Right renal cortex interstitium (tissue), 3 donors: Measurements from ENCODE around the gene ISX. TPM values are rescaled to one million over a fixed set of nuclear protein-coding genes. Genes with fewer than 3 reads are reported as not detected.
A peak's percentile ranks its signal among the peaks of the same experiment; 100 is the strongest.
"Not testable (repeated sequence)": the region's sequence is repeated elsewhere in the genome, so short reads cannot be mapped to it uniquely, and the experiment has no call there.

Experiments
- DNase-seq, 3 donors: peaks; one replicate each; pipeline ENCODE4 v3.0.0-alpha.2; 2013; ENCODE audit warnings: low read depth in 3 of 3, low spot score in 2 of 3
- polyA plus RNA-seq, 3 donors: library from polyadenylated mRNA; unstranded; fragments of 120-200 nt; gene quantifications; one replicate each; pipeline ENCODE4 v1.2.1, GENCODE V29; 2013; ENCODE audit not compliant: insufficient read length in 3 of 3

Gene ISX
- under 1 TPM; 0.18 to 0.33 (median 0.31) TPM for polyA plus RNA-seq

DNA sequence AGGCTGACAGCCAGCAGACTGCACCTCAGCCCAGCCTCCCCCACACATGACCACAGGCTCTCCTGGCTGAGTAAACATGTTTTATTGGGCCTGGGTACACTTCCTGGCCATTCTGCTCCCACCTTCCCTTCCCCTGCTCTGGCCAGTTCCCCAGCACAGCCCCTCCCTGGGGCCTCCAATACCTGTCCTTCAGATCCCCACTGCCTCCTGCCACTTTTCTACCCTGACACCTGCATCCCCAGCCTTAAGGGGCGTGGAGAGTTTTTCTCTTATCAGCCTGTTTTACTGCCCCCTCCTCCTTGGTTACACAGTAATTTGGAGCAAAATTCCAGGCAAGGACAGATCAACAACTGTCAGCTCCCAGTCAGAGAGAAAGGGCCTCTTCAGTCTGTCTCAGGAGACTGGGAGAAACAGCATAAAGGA is at the start of gene ISX:
Gene ISX, plus strand, starts transcription at position 363 of the 423 bp plus-strand sequence. CDS start 930 bp downstream, outside the sequence.
- peak in 1 of 3 donors; percentile 35 for DNase-seq

DNA sequence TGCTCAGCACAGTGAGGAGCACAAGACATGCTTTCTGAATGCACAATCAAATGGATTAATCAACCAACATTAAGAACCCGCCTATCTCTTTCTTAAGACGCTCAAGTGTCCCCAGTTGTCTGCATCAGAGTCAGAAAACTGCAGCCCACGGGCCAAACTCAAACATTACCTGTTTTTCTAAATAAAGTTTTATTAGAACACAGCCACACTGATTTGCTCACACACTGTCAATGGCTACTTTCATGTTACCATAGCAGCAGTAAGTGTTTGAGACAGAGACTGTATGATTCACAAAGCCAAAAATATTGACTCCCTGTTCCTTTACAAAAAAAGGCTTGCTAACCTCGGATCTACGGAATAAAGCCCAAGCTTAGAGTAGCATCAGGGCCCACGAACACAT is 49.0 kb upstream of the ISX start:
- no peak for DNase-seq

DNA sequence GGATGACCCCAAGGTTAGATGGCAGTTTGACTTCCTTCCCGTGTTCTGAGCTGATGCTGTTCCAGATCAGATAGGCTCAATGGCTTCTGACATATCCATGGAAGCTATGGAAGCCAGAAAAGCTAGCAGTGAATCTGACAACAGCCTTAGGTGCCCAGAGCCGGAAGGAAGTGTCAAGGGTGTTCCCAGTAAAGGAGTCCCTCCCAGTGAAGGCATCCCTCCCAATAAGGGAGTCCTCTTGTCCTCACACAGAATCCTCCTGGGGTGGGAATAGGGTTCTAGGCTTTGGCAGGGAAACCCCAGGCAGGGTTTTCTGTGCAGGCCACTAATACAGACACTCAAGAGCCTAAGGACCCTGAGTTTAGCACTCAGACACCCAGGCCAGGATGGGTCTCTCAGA is 47.0 kb upstream of the ISX start:
- no peak for DNase-seq

DNA sequence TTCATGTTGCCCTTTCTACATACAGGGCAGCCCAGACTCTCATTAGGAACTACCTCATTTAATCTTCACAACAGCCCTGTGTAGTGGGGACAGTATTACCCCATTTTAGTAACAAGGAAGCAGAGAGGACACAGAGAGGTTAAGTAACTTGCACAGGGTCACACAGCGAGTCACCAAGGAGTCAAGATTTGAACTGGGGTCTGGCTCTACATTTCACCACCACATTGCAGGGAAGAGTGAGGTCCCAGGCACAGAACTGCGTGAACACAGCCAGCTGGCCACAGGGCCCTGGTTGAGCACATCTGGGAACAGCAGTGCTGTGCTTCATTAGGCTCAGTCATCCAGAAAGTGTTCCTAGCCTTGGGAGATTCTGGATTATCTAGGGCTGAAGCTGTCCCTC is 45.4 kb upstream of the ISX start:
- no peak for DNase-seq

DNA sequence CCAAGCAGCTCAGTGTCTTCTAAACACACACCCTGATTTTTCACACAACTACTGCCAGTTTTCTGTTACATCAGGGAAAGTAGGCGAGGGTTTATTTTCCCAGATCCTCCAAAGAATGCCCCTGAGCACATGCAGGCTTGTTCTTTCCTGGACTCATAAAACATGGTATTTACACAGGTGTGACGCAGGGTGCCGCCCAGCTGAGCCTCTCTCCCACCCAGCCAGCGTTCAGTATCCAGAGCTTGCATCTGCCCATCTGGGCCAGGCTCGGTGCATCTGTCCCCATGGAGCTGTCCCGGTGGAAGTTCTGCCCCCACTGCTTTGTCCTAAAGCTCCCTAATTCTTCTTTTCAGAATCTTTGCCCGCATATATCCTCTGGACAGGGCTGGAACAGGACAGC is 44.8 kb upstream of the ISX start:
- DNase-seq: no peak

DNA sequence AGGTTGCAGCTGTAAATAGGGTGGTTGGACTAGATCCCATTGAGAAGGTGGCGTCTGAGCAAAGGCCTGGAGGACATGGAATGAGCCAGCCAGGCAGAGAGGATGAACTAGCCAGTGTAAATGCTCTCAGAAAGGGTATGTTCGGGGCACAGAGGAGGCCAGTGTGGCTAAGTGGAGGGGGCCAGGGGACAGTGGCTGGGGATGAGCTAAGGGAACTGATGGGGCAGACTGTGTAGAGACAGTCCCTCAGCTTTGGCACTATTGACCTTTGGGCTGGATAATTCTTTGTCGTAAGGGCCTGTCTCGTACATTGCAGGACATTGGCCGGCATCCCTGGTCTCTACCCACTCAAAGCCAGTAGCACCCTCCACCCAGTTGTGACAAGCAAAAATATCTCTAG is 43.7 kb upstream of the ISX start:
- DNase-seq: no peak

DNA sequence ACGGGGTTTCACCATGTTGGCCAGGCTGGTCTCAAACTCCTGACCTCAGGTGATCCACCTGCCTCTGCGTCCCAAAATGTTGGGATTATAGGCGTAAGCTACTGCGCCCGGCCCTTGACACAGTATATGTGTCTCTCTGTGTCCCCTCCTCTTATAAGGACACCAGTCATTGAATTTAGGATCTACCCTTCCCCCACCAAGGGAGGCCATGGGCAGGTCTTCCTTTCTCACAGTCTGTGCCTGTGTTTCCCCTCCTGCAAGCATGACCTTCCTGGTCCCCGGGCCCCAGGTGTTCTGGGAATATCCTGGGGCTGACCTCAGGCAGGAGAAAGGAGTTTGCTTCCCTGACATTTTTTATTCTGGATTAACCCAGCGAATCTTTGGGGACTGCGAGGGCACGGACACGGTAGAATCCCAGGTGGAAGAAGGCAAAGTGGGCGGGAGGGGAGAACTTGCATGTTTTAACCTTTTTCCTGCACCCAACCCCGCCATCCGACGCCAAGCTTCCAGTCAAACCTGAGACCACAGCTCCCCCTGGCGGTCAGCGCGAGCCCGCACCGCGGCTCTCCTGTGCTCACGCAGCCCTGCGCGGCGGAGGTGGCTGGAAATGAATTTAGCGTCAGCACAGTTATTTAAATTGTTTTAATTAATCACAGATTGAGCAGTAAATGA is 42.1 kb upstream of the ISX start:
- DNase-seq: peak; percentile 40 to 44 (median 43)

DNA sequence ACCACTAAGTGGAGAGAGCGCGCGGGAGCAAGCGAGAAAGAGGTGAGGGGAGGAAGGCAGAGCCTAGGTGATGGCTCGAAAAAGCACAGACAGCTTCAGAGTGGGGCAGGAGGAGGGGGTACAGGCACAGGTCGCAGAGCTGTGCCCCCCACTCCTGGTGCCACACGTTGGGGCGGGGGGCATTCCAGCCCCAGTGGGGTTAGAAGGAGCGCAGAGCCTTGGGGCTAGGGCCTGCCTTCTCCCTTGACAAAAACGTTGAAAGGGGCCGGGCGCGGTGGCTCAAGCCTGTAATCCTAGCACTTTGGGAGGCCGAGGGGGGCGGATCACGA is 41.6 kb upstream of the ISX start:
- DNase-seq: no peak

DNA sequence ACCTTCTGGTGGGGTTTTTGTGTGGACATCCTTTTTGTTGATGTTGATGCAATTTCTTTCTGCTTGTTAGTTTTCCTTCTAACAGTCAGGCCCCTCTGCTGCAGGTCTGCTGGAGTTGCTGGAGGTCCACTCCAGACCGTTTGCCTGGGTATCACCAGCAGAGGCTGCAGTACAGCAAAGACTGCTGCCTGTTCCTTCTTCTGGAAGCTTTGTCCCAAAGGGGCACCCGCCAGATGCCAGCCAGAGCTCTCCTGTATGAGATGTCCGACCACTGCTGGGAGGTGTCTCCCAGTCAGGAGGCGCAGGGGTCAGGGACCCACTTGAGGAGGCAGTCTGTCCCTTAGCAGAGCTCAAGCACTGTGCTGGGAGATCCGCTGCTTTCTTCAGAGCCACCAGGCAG is 35.8 kb upstream of the ISX start:
- not testable (repeated sequence) for DNase-seq

DNA sequence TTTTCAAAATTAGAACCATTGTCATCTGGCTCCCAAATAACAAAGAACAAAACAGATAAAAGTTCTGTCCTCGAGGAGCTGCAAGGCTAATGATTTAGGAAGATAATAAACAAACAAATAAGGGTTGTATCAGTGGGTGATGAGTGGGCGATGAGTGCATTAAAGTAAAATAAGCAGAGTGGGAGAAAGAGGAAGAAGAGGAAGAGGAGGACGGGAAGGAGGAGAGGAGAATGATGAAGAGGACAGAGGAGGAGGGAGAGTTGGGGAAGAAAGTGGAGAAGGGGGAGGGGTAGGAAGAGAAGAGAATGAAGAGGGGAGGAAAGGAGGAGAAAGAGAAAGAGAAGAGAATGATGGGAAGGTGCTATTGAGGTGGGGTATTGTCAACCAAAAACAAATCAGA is 33.4 kb upstream of the ISX start:
- no peak for DNase-seq

DNA sequence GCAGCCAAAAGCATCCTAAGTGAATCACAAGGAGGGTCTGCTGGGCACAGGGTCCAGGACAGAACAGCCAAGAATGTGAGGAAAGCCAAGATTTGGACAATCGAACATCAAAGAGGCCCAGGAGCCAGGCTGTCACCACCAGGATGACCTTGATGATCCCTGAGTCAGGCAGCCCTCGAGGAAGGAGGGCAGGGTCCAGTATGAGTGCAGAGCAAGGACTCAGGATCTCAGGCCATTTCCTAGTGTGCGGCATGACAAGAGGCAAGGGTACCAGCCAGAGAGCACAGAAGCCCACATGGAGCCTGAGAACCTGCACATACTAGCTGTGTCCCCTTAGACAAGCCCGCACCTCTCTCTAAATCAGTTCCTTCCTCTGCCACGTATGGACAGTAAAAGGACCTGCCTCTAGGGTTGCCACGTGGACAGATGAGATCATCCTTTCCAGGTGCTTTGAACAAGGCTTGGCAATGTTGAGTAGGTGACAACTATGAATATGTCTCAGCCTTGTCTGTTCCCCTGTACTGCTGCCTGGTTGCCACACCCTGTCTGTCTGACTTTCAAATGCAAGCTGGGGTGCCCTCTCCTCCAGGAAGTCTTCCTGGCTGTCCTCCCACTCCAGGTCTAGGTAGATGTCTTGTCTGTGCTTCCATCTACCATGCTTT is 32.2 kb upstream of the ISX start:
- no peak for DNase-seq

DNA sequence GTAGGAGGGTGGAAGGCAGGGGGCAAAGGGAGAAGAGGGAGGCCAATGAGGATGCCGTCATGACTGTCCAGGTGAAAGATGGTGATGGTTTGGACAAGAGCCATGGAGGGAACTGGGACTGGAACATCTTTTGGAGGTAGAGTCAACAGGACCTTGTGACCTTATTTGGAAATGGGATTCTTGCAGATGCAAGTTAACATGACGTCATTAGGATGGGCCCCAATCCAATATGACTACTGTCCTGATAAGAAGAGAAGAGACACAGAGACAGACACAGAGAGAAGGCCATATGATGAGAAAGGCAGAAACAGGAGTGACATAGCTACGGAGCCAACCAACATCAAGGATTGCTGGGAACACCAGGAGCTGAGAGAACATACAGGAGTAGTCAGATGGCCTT is 31.0 kb upstream of the ISX start:
- no peak for DNase-seq

DNA sequence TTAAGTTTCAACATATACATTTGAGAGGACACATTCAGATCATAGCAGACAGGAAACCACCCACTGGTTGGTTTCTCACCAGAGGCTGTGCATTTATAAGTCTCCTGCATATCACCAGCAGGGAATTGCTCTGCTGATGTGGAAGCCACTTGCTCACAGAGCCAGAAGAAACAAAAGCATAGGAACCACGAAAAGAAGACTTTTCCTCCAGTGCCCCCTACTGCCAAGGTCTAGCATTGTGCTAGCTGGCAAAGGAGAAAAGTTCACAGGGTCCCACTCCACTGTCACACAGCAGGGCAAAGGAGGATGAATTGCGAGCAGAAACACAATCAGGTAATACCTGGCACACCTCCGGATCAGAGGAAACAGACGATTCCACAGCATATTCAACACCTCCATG is 28.9 kb upstream of the ISX start:
- DNase-seq: no peak

DNA sequence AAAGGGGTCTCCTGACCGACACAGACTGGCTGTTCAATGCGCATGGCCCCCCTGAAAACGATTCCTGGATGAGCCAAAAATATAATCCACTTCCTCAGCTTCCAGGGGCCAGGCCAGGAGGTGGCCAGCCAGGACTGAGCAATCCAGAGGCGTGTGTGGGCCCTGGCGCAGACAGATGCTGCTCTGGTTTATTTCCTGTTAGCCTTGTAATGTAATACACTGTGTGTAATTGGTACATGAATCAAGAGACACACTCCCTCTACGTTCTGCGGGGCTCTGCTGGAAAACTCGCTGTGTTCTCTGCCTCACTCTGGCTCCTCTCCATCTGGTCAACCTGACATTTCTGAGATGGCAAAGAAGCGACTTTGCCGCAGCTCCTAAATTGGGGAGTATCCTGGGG is 26.3 kb upstream of the ISX start:
- DNase-seq: peak; percentile 12 to 56 (median 31)

DNA sequence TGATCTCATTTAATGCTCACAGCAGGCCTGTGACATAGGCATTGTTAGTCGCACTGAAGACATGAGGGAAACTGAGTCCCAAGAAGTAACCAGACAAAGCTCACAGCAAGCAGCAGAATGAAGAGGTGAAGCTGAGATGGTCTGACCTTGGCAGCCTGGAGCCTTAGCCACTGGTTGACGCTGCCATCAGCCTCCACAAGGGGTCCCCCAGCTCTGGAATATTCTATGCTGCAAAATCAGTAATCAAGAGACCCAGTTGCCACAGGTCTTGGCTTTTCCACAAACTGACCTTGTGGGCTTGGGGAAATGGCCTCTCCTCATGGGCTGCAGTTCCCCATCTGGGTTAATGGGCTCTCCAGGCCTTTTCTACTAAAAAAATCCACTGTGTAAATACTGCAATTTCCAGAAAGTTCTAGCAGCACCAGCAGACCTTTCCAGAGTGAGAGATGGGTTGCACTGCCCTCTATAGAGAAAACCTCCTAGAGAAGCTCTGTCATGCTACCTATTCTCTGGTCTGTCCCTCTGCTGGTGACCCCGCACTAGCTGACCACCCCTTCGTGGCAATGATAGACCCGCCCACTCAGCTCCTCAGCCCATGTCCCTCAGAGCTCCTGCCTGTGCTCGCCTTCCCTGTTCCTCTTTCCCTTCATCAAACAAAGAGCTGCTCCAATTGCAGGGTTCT is 22.6 kb upstream of the ISX start:
- no peak for DNase-seq

DNA sequence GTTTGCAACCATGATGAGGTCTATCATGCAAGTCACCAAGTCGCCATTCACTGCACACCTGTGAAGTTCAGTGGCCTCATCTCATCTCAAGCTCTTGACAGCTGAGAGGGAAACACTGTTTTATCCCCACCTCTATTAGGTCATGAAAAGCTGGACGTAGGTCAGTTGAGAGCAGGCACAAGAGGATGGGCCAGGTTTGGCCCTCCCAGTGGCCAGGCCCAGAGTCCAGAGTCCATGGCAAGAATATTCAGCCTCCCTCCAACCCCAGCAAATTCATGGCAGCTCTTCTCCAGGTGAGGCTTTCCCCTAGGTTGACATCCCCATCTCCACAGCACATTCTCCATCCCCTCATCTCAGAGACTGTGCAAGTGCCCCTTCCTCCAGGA is 22.0 kb upstream of the ISX start:
- DNase-seq: no peak

DNA sequence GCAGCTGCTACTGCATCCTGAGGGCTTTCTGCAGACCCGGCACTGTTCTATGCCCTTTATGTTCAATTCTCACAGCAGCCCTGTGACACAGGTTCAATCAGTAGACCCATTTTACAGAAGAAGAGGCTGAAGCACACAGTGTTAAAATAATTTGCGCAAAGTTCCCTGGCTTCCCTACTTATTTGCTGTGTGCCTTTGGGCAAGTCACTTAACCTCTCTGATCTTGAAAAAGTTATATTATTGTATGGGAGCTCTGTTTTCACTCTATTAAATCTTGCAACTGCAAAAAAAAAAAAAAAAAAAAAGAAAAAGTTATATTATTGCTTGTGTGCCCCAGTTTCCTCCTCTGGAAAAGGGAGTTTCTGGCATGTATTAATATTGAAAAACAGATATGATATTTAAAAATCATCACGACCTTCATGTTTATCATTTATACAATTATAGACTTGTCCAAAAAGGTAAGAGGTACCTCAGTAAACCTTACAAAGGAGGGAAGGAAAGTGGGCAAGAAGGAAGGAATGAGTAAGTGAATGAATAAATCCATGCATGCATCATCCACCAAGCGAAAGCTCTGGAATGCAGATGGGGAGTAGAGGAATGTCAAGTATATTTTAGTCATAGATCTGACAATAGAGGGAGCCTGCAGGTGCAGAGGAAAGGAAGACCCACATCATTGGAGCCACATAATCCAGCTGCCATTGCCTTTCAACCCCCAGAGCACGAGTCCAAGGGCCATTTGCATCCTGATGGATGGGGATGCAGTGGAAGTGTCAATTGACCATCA is 21.2 kb upstream of the ISX start:
- no peak for DNase-seq

DNA sequence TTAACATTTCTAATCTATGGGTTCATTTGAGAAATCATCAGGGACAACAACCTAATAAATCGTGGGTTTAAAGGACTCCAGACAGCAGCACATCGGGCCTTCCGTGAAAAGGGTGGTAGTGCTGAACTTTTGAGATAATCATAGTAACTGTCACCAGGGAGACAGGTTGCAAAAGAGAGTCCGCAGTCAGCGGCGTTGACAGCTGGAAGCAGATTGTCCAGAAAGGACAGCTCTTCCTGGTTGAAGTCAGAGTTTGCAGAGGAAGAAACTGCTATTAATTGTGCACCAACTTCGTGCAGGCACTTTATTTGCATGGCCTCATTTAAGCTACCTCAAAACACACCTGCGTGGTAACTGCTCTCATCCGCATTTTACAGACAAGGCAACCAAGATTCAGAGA is 20.5 kb upstream of the ISX start:
- no peak for DNase-seq

DNA sequence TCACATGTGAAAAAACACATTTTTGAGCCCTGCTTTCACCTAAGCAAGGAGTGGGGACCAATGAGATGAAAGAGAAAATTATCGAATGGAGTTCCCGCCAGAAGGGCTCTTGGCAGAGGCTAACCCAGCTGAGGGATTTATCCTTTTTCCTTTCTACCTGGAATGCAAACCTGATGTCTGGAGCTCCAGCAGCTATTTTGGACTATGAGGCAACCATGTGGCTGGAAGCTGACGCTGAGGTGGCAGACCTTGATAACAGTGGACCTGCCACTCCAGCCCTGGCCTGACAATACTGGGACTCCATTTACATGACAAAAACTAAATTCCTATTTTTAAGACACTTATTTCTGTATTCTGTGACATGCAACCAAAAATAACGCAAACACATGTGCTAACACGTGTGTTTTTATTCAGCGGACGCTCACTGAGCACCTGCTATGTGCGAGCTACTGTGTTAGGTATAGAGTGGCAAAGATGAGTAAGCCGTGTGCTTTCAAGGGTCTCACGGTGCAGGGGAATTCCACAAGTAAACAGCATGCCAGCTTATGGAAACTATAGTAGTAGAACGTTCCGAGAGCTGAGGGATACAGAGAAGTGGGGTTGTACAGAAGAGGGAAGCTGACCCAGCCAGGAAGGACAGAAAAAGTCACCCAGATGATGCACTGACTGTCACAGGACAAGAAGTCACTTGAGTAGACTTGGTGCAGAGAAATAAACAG is 19.1 kb upstream of the ISX start:
- no peak for DNase-seq

DNA sequence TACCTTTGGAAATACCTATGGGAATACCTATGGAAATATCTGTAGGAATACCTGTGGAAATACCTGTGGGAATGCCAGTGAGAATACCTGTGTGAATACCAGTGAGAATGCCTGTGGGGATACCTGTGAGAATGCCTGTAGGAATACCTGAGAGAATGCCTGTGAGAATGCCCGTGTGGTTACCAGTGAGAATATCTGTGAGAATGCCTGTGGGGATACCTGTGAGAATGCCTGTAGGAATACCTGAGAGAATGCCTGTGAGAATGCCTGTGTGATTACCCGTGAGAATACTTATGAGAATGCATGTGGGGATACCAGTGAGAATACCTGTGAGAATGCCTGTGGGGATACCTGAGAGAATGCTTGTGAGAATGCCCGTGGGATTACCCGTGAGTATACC is 15.9 kb upstream of the ISX start:
- DNase-seq: not testable (repeated sequence)
